Measurements from ENCODE around the gene ADGRB3. TPM values are rescaled to one million over a fixed set of nuclear protein-coding genes. Genes with fewer than 3 reads are reported as not detected.

ADGRB3 gene
- total and polyA plus RNA-seq, 4 donors, result 0.21 to 2.3 (median 0.48) TPM

- H3K9ac ChIP-seq (ENCODE audit: low read depth in 1 of 2, low read length in 2 of 2), result no peak overlapping the region
- H3K4me1 ChIP-seq (ENCODE audit: control insufficient read depth in 4 of 4, insufficient read depth in 4 of 4, low read length in 3 of 4), result no peaks in the 10 kb centered on the region
- H3K9me3 ChIP-seq (ENCODE audit: control insufficient read depth in 4 of 4, low read length in 3 of 4), result no peaks in the 10 kb centered on the region
- no peaks in the 10 kb centered on the region for H3K36me3 ChIP-seq (ENCODE audit: control insufficient read depth in 4 of 4, insufficient read depth in 3 of 4, low read depth in 1 of 4, low read length in 3 of 4)
- H3K27ac ChIP-seq (ENCODE audit: low read depth in 1 of 2, low read length in 2 of 2), result no peak overlapping the region
- H3K4me3 ChIP-seq (ENCODE audit: low read depth in 1 of 3, low read length in 3 of 3), result no peak overlapping the region
- TF ChIP-seq RAD21 (IDR thresholded peaks at IDR 0.05) (no peak), ZBTB33 (IDR thresholded peaks at IDR 0.05) (no peak), CTCF (IDR thresholded peaks at IDR 0.05; ENCODE audit: low read depth, low read length, missing input control) (no peak), YY1 (IDR thresholded peaks at IDR 0.05) (no peak)
- no peaks in the 10 kb centered on the region for H3K27me3 ChIP-seq (ENCODE audit: control insufficient read depth in 4 of 4, insufficient read depth in 4 of 4, low read length in 3 of 4)
- DNase-seq (ENCODE audit: low spot score), result no peak
Observed at GRCh38 chr6:68738039-68738438, 103.0 kb downstream of the ADGRB3 start.

GRCh38 chr6:68740828-68741500 lies 105.9 kb downstream of the ADGRB3 start:
- DNase-seq (ENCODE audit: low spot score), result no peak
- Histone ChIP-seq H3K27ac (ENCODE audit: low read depth in 1 of 2, low read length in 2 of 2) (no peak overlapping the region), H3K9ac (ENCODE audit: low read depth in 1 of 2, low read length in 2 of 2) (no peak overlapping the region), H3K4me3 (ENCODE audit: low read depth in 1 of 3, low read length in 3 of 3) (no peak overlapping the region), H3K9me3 (ENCODE audit: control insufficient read depth in 4 of 4, low read length in 3 of 4) (no peaks in the 10 kb centered on the region), H3K27me3 (ENCODE audit: control insufficient read depth in 4 of 4, insufficient read depth in 4 of 4, low read length in 3 of 4) (no peaks in the 10 kb centered on the region), H3K4me1 (ENCODE audit: control insufficient read depth in 4 of 4, insufficient read depth in 4 of 4, low read length in 3 of 4) (no peaks in the 10 kb centered on the region), H3K36me3 (ENCODE audit: control insufficient read depth in 4 of 4, insufficient read depth in 3 of 4, low read depth in 1 of 4, low read length in 3 of 4) (no peaks in the 10 kb centered on the region)
- 65% methylated on average over 2 of the region's 2 CpGs for WGBS
- TF ChIP-seq ZBTB33 (IDR thresholded peaks at IDR 0.05) (no peak), HNF4A (conservative IDR thresholded peaks at IDR 0.05) (no peak), REST (IDR thresholded peaks at IDR 0.05) (no peak), TAF1 (conservative IDR thresholded peaks at IDR 0.05) (no peak), GABPA (IDR thresholded peaks at IDR 0.05 in 1 of 2, conservative IDR thresholded peaks at IDR 0.05 in 1 of 2) (no peak), JUND (IDR thresholded peaks at IDR 0.05) (no peak), RXRA (IDR thresholded peaks at IDR 0.05) (no peak), MAX (IDR thresholded peaks at IDR 0.05) (no peak), FOXA2 (IDR thresholded peaks at IDR 0.05) (no peak), EGR1 (IDR thresholded peaks at IDR 0.05; ENCODE audit: low read depth in 2 of 2) (no peak), SP1 (IDR thresholded peaks at IDR 0.05) (no peak), NR2F2 (IDR thresholded peaks at IDR 0.05) (no peak), YY1 (IDR thresholded peaks at IDR 0.05) (no peak), CTCF (IDR thresholded peaks at IDR 0.05; ENCODE audit: low read depth, low read length, missing input control) (no peak), FOXA1 (IDR thresholded peaks at IDR 0.05) (no peak), RAD21 (IDR thresholded peaks at IDR 0.05) (no peak), HNF4G (IDR thresholded peaks at IDR 0.05) (no peak), ATF3 (IDR thresholded peaks at IDR 0.05) (no peak)
